ENCODE results near the gene KRT73. TPM values are rescaled to one million over a fixed set of nuclear protein-coding genes. Genes with fewer than 3 reads are reported as not detected.

KRT73 gene
- total RNA-seq, 4 donors from 2014 or later = 3.0 to 15.3 (median 6.0) TPM

GRCh38 chr12:52573743-52574142 lies 44.6 kb downstream of the KRT73 start, which contains the start of gene KRT74:
KRT74 (minus strand) TSS chr12:52573843; CDS start chr12:52573777, 66 bp downstream.
- no peak for TF ChIP-seq CTCF (IDR thresholded peaks at IDR 0.05)
- TF ChIP-seq POLR2A (IDR thresholded peaks at IDR 0.05) = no peak
- 90 to 93% methylated on average over 3 of the region's 3 CpGs for WGBS, 2 donors
- intact Hi-C loops (cut with DNase I; ENCODE audit: low total_unique reads) = no loop called here
- no peak for DNase-seq (ENCODE audit: low spot score in 2 of 2)
- H3K4me3 ChIP-seq (ENCODE audit: low read depth, poor library complexity, severe bottlenecking) = no peak within 1 kb of the TSS

- intact Hi-C loops (cut with DNase I; ENCODE audit: low total_unique reads) = no loop called here
- no peak for DNase-seq (ENCODE audit: low spot score in 2 of 2)
- WGBS, 2 donors = 90 to 95% methylated on average over 15 of the region's 15 CpGs
- H3K4me3 ChIP-seq (ENCODE audit: low read depth, poor library complexity, severe bottlenecking) = no peak overlapping the region
- TF ChIP-seq CTCF (IDR thresholded peaks at IDR 0.05) (no peak), POLR2A (IDR thresholded peaks at IDR 0.05) (no peak)
Measured at GRCh38 chr12:52573306-52573705, 45.1 kb downstream of the KRT73 start.

- TF ChIP-seq CTCF (IDR thresholded peaks at IDR 0.05) (no peak), POLR2A (IDR thresholded peaks at IDR 0.05) (no peak)
- intact Hi-C loops (cut with DNase I; ENCODE audit: low total_unique reads) = no loop called here
- DNase-seq (ENCODE audit: low spot score in 2 of 2) = no peak
- H3K4me3 ChIP-seq (ENCODE audit: low read depth, poor library complexity, severe bottlenecking) = no peak overlapping the region
- WGBS, 2 donors = 96 to 98% methylated on average over 8 to 10 of the region's 10 CpGs
Measured at GRCh38 chr12:52570511-52570910, 47.8 kb downstream of the KRT73 start.

DNA sequence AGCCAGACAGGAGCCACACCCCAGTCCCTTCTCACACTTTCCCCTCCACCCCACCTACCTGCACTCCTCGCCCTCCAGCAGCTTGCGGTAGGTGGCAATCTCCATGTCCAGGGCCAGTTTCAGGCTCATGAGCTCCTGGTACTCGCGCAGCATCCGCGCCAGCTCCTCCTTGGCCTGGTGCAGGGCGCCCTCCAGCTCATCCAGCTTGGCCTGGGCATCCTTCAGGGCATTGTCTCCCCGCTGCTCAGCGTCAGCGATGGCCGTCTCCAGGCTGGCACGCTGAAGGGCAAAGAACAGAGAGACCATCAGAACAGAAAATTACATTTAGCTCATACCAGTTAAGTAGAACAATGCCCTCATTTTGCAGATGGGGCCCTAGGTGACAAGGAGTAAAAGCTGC lies 50.2 kb downstream of the KRT73 start:
- TF ChIP-seq POLR2A (IDR thresholded peaks at IDR 0.05) (no peak), CTCF (IDR thresholded peaks at IDR 0.05) (no peak)
- intact Hi-C loops (cut with DNase I; ENCODE audit: low total_unique reads) = no loop called here
- no peak overlapping the region for H3K4me3 ChIP-seq (ENCODE audit: low read depth, poor library complexity, severe bottlenecking)
- no peak for DNase-seq (ENCODE audit: low spot score in 2 of 2)
- 87 to 96% methylated on average over 12 of the region's 12 CpGs for WGBS, 2 donors

- H3K4me3 ChIP-seq (ENCODE audit: low read depth, poor library complexity, severe bottlenecking) = no peak overlapping the region
- WGBS, 2 donors = 81 to 86% methylated on average over 7 to 8 of the region's 8 CpGs
- no peak for DNase-seq (ENCODE audit: low spot score in 2 of 2)
- intact Hi-C loops (cut with DNase I; ENCODE audit: low total_unique reads) = no loop called here
- TF ChIP-seq POLR2A (IDR thresholded peaks at IDR 0.05) (no peak), CTCF (IDR thresholded peaks at IDR 0.05) (no peak)
Measured at GRCh38 chr12:52566847-52567291, 51.5 kb downstream of the KRT73 start.

DNA sequence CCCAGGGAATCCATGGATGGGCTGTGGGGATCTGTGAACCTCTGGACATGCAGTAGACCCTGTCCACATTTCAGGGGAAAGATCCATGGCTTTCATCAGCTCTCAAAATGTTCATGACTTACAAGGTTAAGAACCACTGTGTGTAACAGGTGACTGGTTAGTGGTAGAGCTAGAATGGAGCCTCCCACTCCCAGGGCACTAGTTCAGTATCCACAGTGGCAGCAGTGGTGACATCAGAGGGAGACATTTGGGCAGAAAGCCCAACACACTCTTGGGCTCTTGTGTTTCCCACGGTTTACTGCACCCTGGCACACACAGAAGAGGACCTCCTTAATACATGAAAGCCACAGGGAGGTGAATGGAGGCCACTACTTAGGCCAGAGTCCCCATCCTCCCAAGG lies 53.8 kb downstream of the KRT73 start:
- TF ChIP-seq CTCF (IDR thresholded peaks at IDR 0.05) = no peak
- TF ChIP-seq POLR2A (IDR thresholded peaks at IDR 0.05) = no peak
- WGBS, 2 donors = 73 to 78% methylated on average over 1 of the region's 1 CpG
- intact Hi-C loops (cut with DNase I; ENCODE audit: low total_unique reads) = no loop called here

More for the DNA sequence above, 53.8 kb downstream of the KRT73 start:
- no peak overlapping the region for H3K4me3 ChIP-seq (ENCODE audit: low read depth, poor library complexity, severe bottlenecking)
- no peak for DNase-seq (ENCODE audit: low spot score in 2 of 2)
